ENCODE data around the gene MAPK10.

DNA sequence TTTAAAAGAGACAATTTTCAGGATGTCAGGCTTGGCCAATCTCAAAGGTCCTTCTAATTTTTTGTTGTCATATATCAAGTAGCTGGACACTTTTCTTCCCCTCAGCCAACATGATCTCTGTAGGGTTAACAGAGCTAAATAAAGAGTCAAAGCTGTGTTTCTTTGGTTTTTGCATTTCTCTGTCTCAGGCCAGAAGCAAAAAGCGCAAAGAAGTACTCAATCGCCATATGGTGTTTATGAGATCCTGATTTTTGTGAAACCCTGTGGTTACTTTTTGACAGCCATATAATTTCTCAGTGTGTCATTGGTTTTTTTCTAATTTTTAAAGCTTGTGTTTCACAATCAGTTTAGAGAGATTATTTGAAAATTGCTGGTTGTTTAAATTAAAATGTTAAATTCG, 111.9 kb downstream of the MAPK10 start:
- TF ChIP-seq, protein P1, sequence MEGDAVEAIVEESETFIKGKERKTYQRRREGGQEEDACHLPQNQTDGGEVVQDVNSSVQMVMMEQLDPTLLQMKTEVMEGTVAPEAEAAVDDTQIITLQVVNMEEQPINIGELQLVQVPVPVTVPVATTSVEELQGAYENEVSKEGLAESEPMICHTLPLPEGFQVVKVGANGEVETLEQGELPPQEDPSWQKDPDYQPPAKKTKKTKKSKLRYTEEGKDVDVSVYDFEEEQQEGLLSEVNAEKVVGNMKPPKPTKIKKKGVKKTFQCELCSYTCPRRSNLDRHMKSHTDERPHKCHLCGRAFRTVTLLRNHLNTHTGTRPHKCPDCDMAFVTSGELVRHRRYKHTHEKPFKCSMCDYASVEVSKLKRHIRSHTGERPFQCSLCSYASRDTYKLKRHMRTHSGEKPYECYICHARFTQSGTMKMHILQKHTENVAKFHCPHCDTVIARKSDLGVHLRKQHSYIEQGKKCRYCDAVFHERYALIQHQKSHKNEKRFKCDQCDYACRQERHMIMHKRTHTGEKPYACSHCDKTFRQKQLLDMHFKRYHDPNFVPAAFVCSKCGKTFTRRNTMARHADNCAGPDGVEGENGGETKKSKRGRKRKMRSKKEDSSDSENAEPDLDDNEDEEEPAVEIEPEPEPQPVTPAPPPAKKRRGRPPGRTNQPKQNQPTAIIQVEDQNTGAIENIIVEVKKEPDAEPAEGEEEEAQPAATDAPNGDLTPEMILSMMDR (conservative IDR thresholded peaks at IDR 0.05; ENCODE audit: low read depth, low read length) = no peak
- no peak for TF ChIP-seq EZH2phosphoT487 (IDR thresholded peaks at IDR 0.05; ENCODE audit: borderline replicate concordance, low read length)

All from PC-3 (cell line).